IMR-90 (cell line): ENCODE measurements around the gene PALLD. TPM values are rescaled to one million over a fixed set of nuclear protein-coding genes. Genes with fewer than 3 reads are reported as not detected.

ENCODE experiments used
- ATAC-seq: fragments of 200-7000 bp; cut with Tn5 transposase; 2 replicates; pipeline ENCODE4 v1.9.1; 2020; ENCODE audit warnings: low read depth, mild to moderate bottlenecking, moderate library complexity
- BruUV-seq: library from RNA; stranded (reverse); fragments of 400-500 nt; replicated peaks from 2 replicates; lab custom pipeline; 2021; lab: Mats Ljungman, UMichigan
- CTCF ChIA-PET: fragments of 300-600 bp; formaldehyde crosslinking; extraction: SDS; loops from one replicate; lab custom pipeline; 2021; ENCODE audit warnings: antibody characterized with exemption; lab: Yijun Ruan, JAX
- POLR2A ChIA-PET: fragments of 300-600 bp; sonication (Branson Sonifier 250); formaldehyde crosslinking; loops from one replicate; lab custom pipeline; 2022; ENCODE audit warnings: antibody characterized with exemption; ENCODE audit not compliant: unreplicated experiment; lab: Charles Lee
- DNase-seq: peaks from one replicate; pipeline ENCODE4 v3.0.0; 2013
- H2AFZ ChIP-seq: replicated peaks from 2 replicates; pipeline ENCODE3; 2013; ENCODE audit warnings: low read length, mild to moderate bottlenecking; ENCODE audit not compliant: poor library complexity
- H2AK5ac ChIP-seq: 2 replicates; pipeline ENCODE4 v1.6.1; 2013; ENCODE audit warnings: low read depth, low read length, inconsistent platforms
- H2AK9ac ChIP-seq: replicated peaks from 2 replicates; pipeline ENCODE3; 2013; ENCODE audit warnings: mild to moderate bottlenecking, low read depth, low read length, moderate library complexity; ENCODE audit not compliant: poor library complexity
- H2BK120ac ChIP-seq: 2 replicates; pipeline ENCODE4 v1.6.1; 2013; ENCODE audit warnings: low read depth, low read length, inconsistent platforms
- H2BK15ac ChIP-seq: 3 replicates; pipeline ENCODE4 v1.6.1; 2013; ENCODE audit warnings: low read depth, low read length, inconsistent platforms
- H2BK20ac ChIP-seq: 2 replicates; pipeline ENCODE4 v1.6.1; 2013; ENCODE audit warnings: low read depth, mild to moderate bottlenecking, inconsistent platforms, low read length, moderate library complexity
- H2BK5ac ChIP-seq: 2 replicates; pipeline ENCODE4 v1.6.1; 2013; ENCODE audit warnings: mild to moderate bottlenecking, low read depth, low read length, inconsistent platforms; ENCODE audit not compliant: poor library complexity, severe bottlenecking
- H3K14ac ChIP-seq: replicated peaks from 2 replicates; pipeline ENCODE4 v1.6.1; 2013; ENCODE audit warnings: low read depth, low read length, inconsistent platforms
- H3K18ac ChIP-seq: 2 replicates; pipeline ENCODE4 v1.6.1; 2013; ENCODE audit warnings: low read depth, low read length, control low read depth
- H3K23ac ChIP-seq: 2 replicates; pipeline ENCODE4 v1.6.1; 2013; ENCODE audit warnings: low read depth, low read length, inconsistent platforms
- H3K27ac ChIP-seq: 2 replicates; pipeline ENCODE4 v1.5.1; 2013; ENCODE audit warnings: mild to moderate bottlenecking, control low read depth, low read length; ENCODE audit not compliant: insufficient read depth
- H3K27me3 ChIP-seq: 2 replicates; pipeline ENCODE4 v1.6.1; 2013; ENCODE audit warnings: low read length; ENCODE audit not compliant: control insufficient read depth, insufficient read depth
- H3K36me3 ChIP-seq: 2 replicates; pipeline ENCODE4 v1.6.1; 2013; ENCODE audit warnings: low read length, mixed read lengths; ENCODE audit not compliant: control insufficient read depth, insufficient read depth
- H3K4ac ChIP-seq: 2 replicates; pipeline ENCODE4 v1.6.1; 2013; ENCODE audit warnings: low read depth, low read length, inconsistent platforms
- H3K4me1 ChIP-seq: 2 replicates; pipeline ENCODE4 v1.6.1; 2013; ENCODE audit warnings: low read length, mixed read lengths; ENCODE audit not compliant: control insufficient read depth, insufficient read depth
- H3K4me2 ChIP-seq: 2 replicates; pipeline ENCODE4 v1.6.1; 2013; ENCODE audit warnings: low read depth, mild to moderate bottlenecking, control low read depth, low read length, moderate library complexity
- H3K4me3 ChIP-seq: 2 replicates; pipeline ENCODE4 v1.5.1; 2013; ENCODE audit warnings: low read depth, mild to moderate bottlenecking, control low read depth, low read length, moderate library complexity; ENCODE audit not compliant: insufficient read depth
- H3K56ac ChIP-seq: 2 replicates; pipeline ENCODE4 v1.6.1; 2013; ENCODE audit warnings: low read length, inconsistent platforms; ENCODE audit not compliant: insufficient read depth; ENCODE audit errors: extremely low read depth
- H3K79me1 ChIP-seq, 2 experiments: 2 replicates each; pipeline ENCODE4 v1.6.1; 2013; ENCODE audit warnings: low read length in 2 of 2, inconsistent platforms in 1 of 2, low read depth in 1 of 2
- H3K9ac ChIP-seq: 2 replicates; pipeline ENCODE4 v1.6.1; 2013; ENCODE audit warnings: low read depth, low read length, control low read depth
- H3K9me1 ChIP-seq: 2 replicates; pipeline ENCODE4 v1.6.1; 2013; ENCODE audit warnings: low read length, inconsistent platforms; ENCODE audit not compliant: insufficient read depth
- H3K9me3 ChIP-seq: 2 replicates; pipeline ENCODE4 v1.6.1; 2013; ENCODE audit warnings: low read length; ENCODE audit not compliant: control insufficient read depth, insufficient read depth
- H4K20me1 ChIP-seq: 2 replicates; pipeline ENCODE4 v1.6.1; 2013; ENCODE audit warnings: low read length, inconsistent platforms; ENCODE audit not compliant: insufficient read depth
- H4K5ac ChIP-seq: 2 replicates; pipeline ENCODE4 v1.6.1; 2013; ENCODE audit warnings: mild to moderate bottlenecking, low read depth, low read length, control low read depth
- H4K8ac ChIP-seq, 2 experiments: 2 replicates each; pipeline ENCODE4 v1.6.1; 2013; ENCODE audit warnings: low read depth in 2 of 2, low read length in 2 of 2, control low read depth in 1 of 2, inconsistent platforms in 1 of 2
- H4K91ac ChIP-seq: 2 replicates; pipeline ENCODE4 v1.6.1; 2013; ENCODE audit warnings: low read depth, low read length, inconsistent platforms; ENCODE audit not compliant: insufficient read depth
- CHD1 ChIP-seq: IDR thresholded peaks from 2 replicates; pipeline ENCODE4 v1.6.1; 2012; ENCODE audit warnings: low read depth, low read length, improper control_type of control experiment
- NFE2L2 ChIP-seq: fragments of 150-350 bp; IDR thresholded peaks from 2 replicates; pipeline ENCODE4 v1.6.1; 2016; ENCODE audit warnings: low read depth, mild to moderate bottlenecking, low read length
- RCOR1 ChIP-seq: IDR thresholded peaks from 2 replicates; pipeline ENCODE4 v1.6.1; 2012; ENCODE audit warnings: mild to moderate bottlenecking, low read length, improper control_type of control experiment; ENCODE audit not compliant: insufficient replicate concordance
- WGBS, 2 experiments: methylation state at CpG; one replicate each; pipeline versions ENCODE4 v1.1.5 to v1.1.7; 2013; ENCODE audit warnings: missing lambda C conversion rate in 2 of 2; ENCODE audit not compliant: insufficient read length in 1 of 2; ENCODE audit errors: extremely low coverage in 2 of 2; 5-methylcytosine and 5-hydroxymethylcytosine counted together
- dilution Hi-C: fragments of 300-500 bp; cut with HindIII; formaldehyde crosslinking; loops from one replicate; pipeline ENCODE4 v1.14.3; 2018; ENCODE audit warnings: low sequenced_read_pairs; ENCODE audit not compliant: unreplicated experiment
- in situ Hi-C: fragments of 300-500 bp; cut with MboI; formaldehyde crosslinking; loops from 3 replicates; pipeline ENCODE4 v1.14.3; 2019; ENCODE audit warnings: low sequenced_read_pairs, inconsistent platforms, mixed read lengths
- intact Hi-C: fragments of 100-400 bp; cut with micrococcal nuclease; formaldehyde crosslinking; loops from 2 replicates; pipeline ENCODE4 v1.10.0; 2022
- polyA plus RNA-seq, 3 experiments: library from polyadenylated mRNA; depleted of rRNA; stranded (reverse); fragments of >200 nt; gene quantifications; 2 replicates each; pipeline ENCODE4 v1.2.3, GENCODE V29; 2012; ENCODE audit warnings: low replicate concordance in 1 of 3
- total RNA-seq: library from RNA; depleted of rRNA; stranded (reverse); fragments of >200 nt; gene quantifications from 2 replicates; pipeline ENCODE4 v1.2.3, GENCODE V29; 2012

The PALLD gene
- total and polyA plus RNA-seq, 2 of the 4 experiments (the other 2 are of a cell fraction): 91.0 to 91.9 TPM

GRCh38 chr4:168623484-168623883 is 126.6 kb downstream of the PALLD start:
- H3K9me1 ChIP-seq: peaks cover 15% of the 10 kb centered on the region
- no peak overlapping the region for H2AFZ ChIP-seq
- no peaks in the 10 kb centered on the region for H3K27me3 ChIP-seq
- peak overlapping the region; percentile 27; the same call in 1 of the 3 replicates for H2BK15ac ChIP-seq
- H4K8ac ChIP-seq: peak overlapping the region; percentile 42 to 64; a peak in 1 of 4 replicates
- in situ Hi-C loops: no loop called here
- no peak overlapping the region for H3K56ac ChIP-seq
- H2BK5ac ChIP-seq: no peak overlapping the region
- no peak overlapping the region for H3K23ac ChIP-seq
- no peak for DNase-seq
- peak overlapping the region; percentile 61 for H3K14ac ChIP-seq
- H3K18ac ChIP-seq: peak overlapping the region; percentile 73
- H3K4me3 ChIP-seq: no peak overlapping the region
- WGBS, 2 experiments: 92% methylated on average over 2 of the region's 5 CpGs; no CpG with 5 or more reads in 1 of the 2 experiments
- TF ChIP-seq CHD1: no peak
- no peak for TF ChIP-seq RCOR1
- no peak for TF ChIP-seq NFE2L2
- intact Hi-C loops: no loop called here
- no peak overlapping the region for H3K4me2 ChIP-seq
- ATAC-seq: no peak
- H4K5ac ChIP-seq: peak overlapping the region; percentile 67; the same call in 1 of the 2 replicates
- H4K20me1 ChIP-seq: no peaks in the 10 kb centered on the region
- no peak overlapping the region for H3K9ac ChIP-seq
- dilution Hi-C loops: no loop called here
- H3K9me3 ChIP-seq: no peaks in the 10 kb centered on the region
- H2BK120ac ChIP-seq: peak overlapping the region; percentile 69
- H4K91ac ChIP-seq: peak overlapping the region; percentile 89
- H2BK20ac ChIP-seq: peak overlapping the region; percentile 70; the same call in 1 of the 2 replicates
- POLR2A ChIA-PET: interaction anchor here (0.6 kb wide), 1 partner anchor 11 kb away, joined by 3 read pairs; no protein-coding TSS in a partner anchor
- no peak overlapping the region for H3K27ac ChIP-seq
- BruUV-seq: no TSS peak
- H3K36me3 ChIP-seq: no peaks in the 10 kb centered on the region
- CTCF ChIA-PET: interaction anchor here (1.6 kb wide), 1 partner anchor 9 kb away, joined by 3 read pairs; no protein-coding TSS in a partner anchor
- H3K4me1 ChIP-seq: peaks cover 22% of the 10 kb centered on the region
- H3K79me1 ChIP-seq: no peaks in the 10 kb centered on the region
- peak overlapping the region; percentile 67 for H3K4ac ChIP-seq
- H2AK9ac ChIP-seq: no peak overlapping the region
- H2AK5ac ChIP-seq: peak overlapping the region; percentile 94
